ENCODE data around the gene NAT14. TPM values are rescaled to one million over a fixed set of nuclear protein-coding genes. Genes with fewer than 3 reads are reported as not detected.

The NAT14 gene
- polyA plus RNA-seq, 1 donor (not counting 4 experiments of a cell fraction or from before 2014, with no cell fraction given): 11.0 TPM

GRCh38 chr19:55525289-55526101 is 40.5 kb downstream of the NAT14 start:
- FAIRE-seq (no peak), DNase-seq (ENCODE audit: low read depth, low spot score) (no peak)
- H3K36me3 ChIP-seq (ENCODE audit: control insufficient read depth in 2 of 2, extremely low read depth in 1 of 2, insufficient read depth in 2 of 2, low read length in 2 of 2): no peaks in the 10 kb centered on the region
- H3K79me2 ChIP-seq (ENCODE audit: control insufficient read depth, insufficient read depth, low read length): no peaks in the 10 kb centered on the region
- TF ChIP-seq EZH2 (IDR thresholded peaks at IDR 0.05; ENCODE audit: low read length) (no peak), CTCF (optimal IDR thresholded peaks at IDR 0.05 in 1 of 3, IDR thresholded peaks at IDR 0.05 in 1 of 3, conservative IDR thresholded peaks at IDR 0.05 in 1 of 3; ENCODE audit: extremely low read depth in 1 of 3, insufficient read depth in 2 of 3, low read length in 3 of 3) (no peak)
- H2AFZ ChIP-seq (ENCODE audit: control insufficient read depth, low read length): no peak overlapping the region
- no peak overlapping the region for H3K27ac ChIP-seq (ENCODE audit: control insufficient read depth, insufficient read depth, low read length)
- H3K4me1 ChIP-seq (ENCODE audit: control insufficient read depth, extremely low read depth, insufficient read depth, low read length): no peaks in the 10 kb centered on the region
- H3K4me3 ChIP-seq (ENCODE audit: control insufficient read depth in 2 of 3, extremely low read depth in 1 of 3, insufficient read depth in 2 of 3, low read depth in 1 of 3, low read length in 3 of 3): no peak overlapping the region
- H3K4me2 ChIP-seq (ENCODE audit: control insufficient read depth, extremely low read depth, insufficient read depth, low read depth, low read length): no peak overlapping the region
- H4K20me1 ChIP-seq (ENCODE audit: control insufficient read depth, extremely low read depth, insufficient read depth, low read length): no peaks in the 10 kb centered on the region
- peaks cover 6% of the 10 kb centered on the region for H3K9me3 ChIP-seq (ENCODE audit: control insufficient read depth, low read depth, low read length)
- dilution Hi-C loops (cut with MboI; ENCODE audit: extremely low pct_ligation_motif_present, low sequenced_read_pairs): no loop called here
- H3K9ac ChIP-seq (ENCODE audit: control insufficient read depth, extremely low read depth, insufficient read depth, low read length): no peak overlapping the region
- no peaks in the 10 kb centered on the region for H3K9me1 ChIP-seq (ENCODE audit: control insufficient read depth, extremely low read depth, insufficient read depth, low read length)
- H3K27me3 ChIP-seq (ENCODE audit: control insufficient read depth, extremely low read depth, insufficient read depth, low read length): no peaks in the 10 kb centered on the region

GRCh38 chr19:55526216-55527196 is 41.5 kb downstream of the NAT14 start:
- FAIRE-seq: no peak
- no peak overlapping the region for H3K4me2 ChIP-seq (ENCODE audit: control insufficient read depth, extremely low read depth, insufficient read depth, low read depth, low read length)
- H3K9me1 ChIP-seq (ENCODE audit: control insufficient read depth, extremely low read depth, insufficient read depth, low read length): no peaks in the 10 kb centered on the region
- H3K79me2 ChIP-seq (ENCODE audit: control insufficient read depth, insufficient read depth, low read length): no peaks in the 10 kb centered on the region
- no peaks in the 10 kb centered on the region for H3K27me3 ChIP-seq (ENCODE audit: control insufficient read depth, extremely low read depth, insufficient read depth, low read length)
- no peak overlapping the region for H3K27ac ChIP-seq (ENCODE audit: control insufficient read depth, insufficient read depth, low read length)
- no peaks in the 10 kb centered on the region for H3K36me3 ChIP-seq (ENCODE audit: control insufficient read depth in 2 of 2, extremely low read depth in 1 of 2, insufficient read depth in 2 of 2, low read length in 2 of 2)
- no peak for TF ChIP-seq CTCF (optimal IDR thresholded peaks at IDR 0.05 in 1 of 3, IDR thresholded peaks at IDR 0.05 in 1 of 3, conservative IDR thresholded peaks at IDR 0.05 in 1 of 3; ENCODE audit: extremely low read depth in 1 of 3, insufficient read depth in 2 of 3, low read length in 3 of 3)
- TF ChIP-seq EZH2 (IDR thresholded peaks at IDR 0.05; ENCODE audit: low read length): no peak
- dilution Hi-C loops (cut with MboI; ENCODE audit: extremely low pct_ligation_motif_present, low sequenced_read_pairs): no loop called here
- H3K4me3 ChIP-seq (ENCODE audit: control insufficient read depth in 2 of 3, extremely low read depth in 1 of 3, insufficient read depth in 2 of 3, low read depth in 1 of 3, low read length in 3 of 3): no peak overlapping the region
- H2AFZ ChIP-seq (ENCODE audit: control insufficient read depth, low read length): no peak overlapping the region
- H3K9ac ChIP-seq (ENCODE audit: control insufficient read depth, extremely low read depth, insufficient read depth, low read length): no peak overlapping the region
- peaks cover 6% of the 10 kb centered on the region for H3K9me3 ChIP-seq (ENCODE audit: control insufficient read depth, low read depth, low read length)
- no peaks in the 10 kb centered on the region for H3K4me1 ChIP-seq (ENCODE audit: control insufficient read depth, extremely low read depth, insufficient read depth, low read length)
- no peaks in the 10 kb centered on the region for H4K20me1 ChIP-seq (ENCODE audit: control insufficient read depth, extremely low read depth, insufficient read depth, low read length)
- no peak for DNase-seq (ENCODE audit: low read depth, low spot score)

All from keratinocyte (primary cell).